MCF 10A (cell line): ENCODE measurements around the gene CCDC178. TPM values are rescaled to one million over a fixed set of nuclear protein-coding genes. Genes with fewer than 3 reads are reported as not detected.

Source experiments
- BruUV-seq: library from RNA; stranded (reverse); fragments of 400-500 nt; replicated peaks from 2 replicates; lab custom pipeline; 2021; lab: Mats Ljungman, UMichigan
- CTCF ChIA-PET: fragments of 300-600 bp; sonication (Branson Sonifier 250); formaldehyde crosslinking; extraction: SDS; loops from one replicate; lab custom pipeline; 2021; ENCODE audit warnings: antibody characterized with exemption, inconsistent platforms; lab: Yijun Ruan, JAX
- POLR2A ChIA-PET: fragments of 300-600, 350-650 bp; sonication (Branson Sonifier 250); formaldehyde crosslinking; extraction: SDS; loops from one replicate; lab custom pipeline; 2020; ENCODE audit warnings: antibody characterized with exemption, inconsistent platforms; lab: Yijun Ruan, JAX
- DNase-seq: peaks from one replicate; pipeline ENCODE4 v3.0.0-alpha.2; 2018; ENCODE audit not compliant: unreplicated experiment
- H3K27ac Mint-ChIP-seq: one replicate; pipeline ENCODE4 v1.8.0; 2022; ENCODE audit warnings: mild to moderate bottlenecking, low read depth, mixed read lengths; ENCODE audit not compliant: unreplicated experiment
- H3K27me3 Mint-ChIP-seq: one replicate; pipeline ENCODE4 v1.8.0; 2022; ENCODE audit warnings: mixed read lengths; ENCODE audit not compliant: insufficient read depth, unreplicated experiment
- H3K36me3 Mint-ChIP-seq: one replicate; pipeline ENCODE4 v1.8.0; 2022; ENCODE audit warnings: mild to moderate bottlenecking, moderate library complexity, mixed read lengths; ENCODE audit not compliant: insufficient read depth, unreplicated experiment
- H3K4me1 Mint-ChIP-seq: one replicate; pipeline ENCODE4 v1.8.0; 2022; ENCODE audit warnings: mixed read lengths; ENCODE audit not compliant: insufficient read depth, unreplicated experiment
- H3K4me3 Mint-ChIP-seq: one replicate; pipeline ENCODE4 v1.8.0; 2022; ENCODE audit warnings: mild to moderate bottlenecking, moderate library complexity, mixed read lengths; ENCODE audit not compliant: unreplicated experiment
- H3K9me3 Mint-ChIP-seq: one replicate; pipeline ENCODE4 v1.8.0; 2022; ENCODE audit warnings: mixed read lengths; ENCODE audit not compliant: unreplicated experiment
- CTCF ChIP-seq: fragments of 200-600 bp; IDR thresholded peaks from one replicate; pipeline ENCODE4 v1.8.0; 2022; ENCODE audit warnings: antibody characterized with exemption, mild to moderate bottlenecking; ENCODE audit not compliant: unreplicated experiment
- intact Hi-C: fragments of 100-400 bp; cut with micrococcal nuclease; formaldehyde crosslinking; loops from 2 replicates; pipeline ENCODE4 v1.14.1; 2022
- total RNA-seq: library from RNA; stranded (reverse); gene quantifications from 2 replicates; pipeline ENCODE4 v1.2.3, GENCODE V29; 2022

The CCDC178 gene
- total RNA-seq, 1 experiment from 2014 or later = 0.19 TPM

GRCh38 chr18:33135951-33136660 is 304.4 kb downstream of the CCDC178 start:
- intact Hi-C loops = no loop called here
- TF ChIP-seq CTCF = no peak
- Mint-ChIP-seq H3K4me1 (no peaks in the 10 kb centered on the region), H3K27me3 (peaks cover 51% of the 10 kb centered on the region), H3K4me3 (no peak overlapping the region), H3K27ac (no peak overlapping the region), H3K36me3 (peaks cover 13% of the 10 kb centered on the region), H3K9me3 (no peaks in the 10 kb centered on the region)
- no peak for DNase-seq
- ChIA-PET CTCF (interaction anchor here (0.6 to 1.2 kb wide), 2 partner anchors 224 to 338 kb away, joined by 3 to 4 read pairs; no protein-coding TSS in a partner anchor), POLR2A (no interaction called here)
- BruUV-seq = no TSS peak

- POLR2A ChIA-PET = no interaction called here
- H3K4me3 Mint-ChIP-seq = no peak overlapping the region
- H3K27me3 Mint-ChIP-seq = peaks cover 71% of the 10 kb centered on the region
- H3K4me1 Mint-ChIP-seq = no peaks in the 10 kb centered on the region
- BruUV-seq = no TSS peak
- no peak overlapping the region for H3K27ac Mint-ChIP-seq
- no peaks in the 10 kb centered on the region for H3K9me3 Mint-ChIP-seq
- CTCF ChIA-PET = no interaction called here
- TF ChIP-seq CTCF = no peak
- intact Hi-C loops = no loop called here
- peaks cover 7% of the 10 kb centered on the region for H3K36me3 Mint-ChIP-seq
- no peak for DNase-seq
Measured at GRCh38 chr18:33132657-33133056, 307.9 kb downstream of the CCDC178 start.

DNA sequence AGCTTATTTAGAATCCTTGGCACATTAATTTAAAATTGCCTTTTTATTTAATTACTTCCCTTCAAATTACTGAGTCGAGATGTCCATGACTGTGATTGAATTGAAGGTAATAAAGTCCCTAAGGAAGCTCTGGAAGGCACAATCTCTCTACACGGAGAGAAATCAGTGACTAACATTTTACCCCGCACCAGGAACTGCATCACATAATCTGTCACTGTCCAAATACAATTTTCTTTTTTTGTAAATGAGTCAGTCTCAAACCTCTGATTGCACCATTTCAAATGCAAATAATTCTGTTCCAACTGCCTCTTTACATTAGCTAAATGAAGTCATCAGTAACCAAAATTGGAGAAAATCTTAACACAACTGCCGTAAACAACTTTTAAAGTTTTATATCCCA is 311.9 kb downstream of the CCDC178 start:
- BruUV-seq = no TSS peak
- CTCF ChIA-PET = no interaction called here
- peak; percentile 3 for DNase-seq
- no peak overlapping the region for H3K4me3 Mint-ChIP-seq
- H3K36me3 Mint-ChIP-seq = no peaks in the 10 kb centered on the region
- no peaks in the 10 kb centered on the region for H3K4me1 Mint-ChIP-seq
- H3K9me3 Mint-ChIP-seq = no peaks in the 10 kb centered on the region
- intact Hi-C loops = no loop called here
- TF ChIP-seq CTCF = no peak
- POLR2A ChIA-PET = no interaction called here
- peaks cover 70% of the 10 kb centered on the region for H3K27me3 Mint-ChIP-seq
- no peak overlapping the region for H3K27ac Mint-ChIP-seq

DNA sequence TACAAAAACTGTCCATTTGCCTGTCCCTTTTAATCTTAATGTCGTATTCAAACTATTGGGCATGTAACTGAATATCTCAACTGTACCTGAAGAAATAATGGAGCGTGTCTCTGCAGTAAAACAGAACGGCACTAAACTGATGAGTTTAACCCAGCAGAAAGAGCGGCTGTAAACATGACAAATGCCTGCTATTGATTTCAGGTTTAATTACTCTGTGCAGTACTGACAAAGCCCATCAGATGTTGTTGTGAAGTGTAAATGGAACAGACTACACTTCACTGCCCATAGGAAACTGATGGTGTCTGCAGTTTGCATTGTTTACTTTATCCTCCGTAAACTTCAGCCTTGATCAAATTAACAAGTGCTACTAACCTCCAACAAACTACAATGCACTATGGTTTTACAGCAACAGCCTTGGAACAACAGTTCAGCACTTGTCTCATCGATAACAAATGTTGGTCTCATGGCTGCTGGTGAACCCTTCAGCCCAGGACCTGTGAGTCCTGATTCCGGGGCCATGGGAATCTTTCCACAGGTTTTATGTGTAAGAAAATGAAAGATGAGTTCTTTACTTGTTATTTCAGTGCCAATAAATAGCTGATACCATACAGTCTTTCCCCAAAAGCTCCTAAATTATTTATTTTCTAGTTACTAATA is 316.5 kb downstream of the CCDC178 start:
- no peaks in the 10 kb centered on the region for H3K36me3 Mint-ChIP-seq

More for the DNA sequence above, 316.5 kb downstream of the CCDC178 start:
- no TSS peak for BruUV-seq
- Mint-ChIP-seq H3K27ac (no peak overlapping the region), H3K4me1 (no peaks in the 10 kb centered on the region), H3K4me3 (no peak overlapping the region), H3K9me3 (no peaks in the 10 kb centered on the region), H3K27me3 (peaks cover 67% of the 10 kb centered on the region)
- no peak for TF ChIP-seq CTCF
- POLR2A ChIA-PET = no interaction called here
- intact Hi-C loops = no loop called here
- no peak for DNase-seq
- CTCF ChIA-PET = interaction anchor here (1.8 kb wide), 1 partner anchor 26 kb away, joined by 4 read pairs; no protein-coding TSS in a partner anchor
